Right renal cortex interstitium (tissue), 3 donors: ENCODE measurements around the gene SLC22A17. TPM values are rescaled to one million over a fixed set of nuclear protein-coding genes. Genes with fewer than 3 reads are reported as not detected.
A peak's percentile ranks its signal among the peaks of the same experiment; 100 is the strongest.
"Not testable (repeated sequence)": the region's sequence is repeated elsewhere in the genome, so short reads cannot be mapped to it uniquely, and the experiment has no call there.

Experiments
- DNase-seq, 3 donors: peaks; one replicate each; pipeline ENCODE4 v3.0.0-alpha.2; 2013; ENCODE audit warnings: low read depth in 3 of 3, low spot score in 2 of 3
- polyA plus RNA-seq, 3 donors: library from polyadenylated mRNA; unstranded; fragments of 120-200 nt; gene quantifications; one replicate each; pipeline ENCODE4 v1.2.1, GENCODE V29; 2013; ENCODE audit not compliant: insufficient read length in 3 of 3

SLC22A17 gene
- polyA plus RNA-seq: 10 to 100 TPM; 50.0 to 51.5 (median 50.4) TPM

- peak; percentile 77 to 86 (median 83) for DNase-seq
These were observed at the start of gene SLC22A17 for GRCh38 chr14:23352506-23353432. TSS of gene SLC22A17 (minus strand) at chr14:23352887.

- DNase-seq: no peak
These were observed 48.6 kb upstream of the SLC22A17 start for GRCh38 chr14:23401291-23401690.

- not testable (repeated sequence) for DNase-seq
These were observed 47.9 kb upstream of the SLC22A17 start for GRCh38 chr14:23400496-23401149.

GRCh38 chr14:23399591-23399990 is 46.9 kb upstream of the SLC22A17 start:
- peak in 1 of 3 donors; percentile 4 for DNase-seq

- no peak for DNase-seq
These were observed 46.4 kb upstream of the SLC22A17 start for GRCh38 chr14:23399136-23399535.

GRCh38 chr14:23398348-23398747 is 45.7 kb upstream of the SLC22A17 start:
- DNase-seq: no peak

GRCh38 chr14:23396781-23397407 is 44.2 kb upstream of the SLC22A17 start:
- no peak for DNase-seq

- DNase-seq: no peak
These were observed 43.4 kb upstream of the SLC22A17 start for GRCh38 chr14:23396126-23396525.

GRCh38 chr14:23392613-23393012 is 39.9 kb upstream of the SLC22A17 start:
- DNase-seq: no peak

GRCh38 chr14:23389871-23390270 is 37.2 kb upstream of the SLC22A17 start:
- DNase-seq: not testable (repeated sequence)

GRCh38 chr14:23389396-23389795 is 36.7 kb upstream of the SLC22A17 start:
- DNase-seq: no peak

- DNase-seq: no peak
These were observed 36.3 kb upstream of the SLC22A17 start for GRCh38 chr14:23388996-23389395.

GRCh38 chr14:23387916-23388882 is 35.5 kb upstream of the SLC22A17 start:
- DNase-seq: no peak

GRCh38 chr14:23386999-23387398 is 34.3 kb upstream of the SLC22A17 start:
- DNase-seq: no peak

GRCh38 chr14:23386266-23386657 is 33.6 kb upstream of the SLC22A17 start:
- not testable (repeated sequence) for DNase-seq

- no peak for DNase-seq
These were observed 33.1 kb upstream of the SLC22A17 start for GRCh38 chr14:23385642-23386265.

GRCh38 chr14:23385244-23385641 is 32.6 kb upstream of the SLC22A17 start:
- DNase-seq: no peak

- DNase-seq: no peak
These were observed 31.8 kb upstream of the SLC22A17 start for GRCh38 chr14:23384364-23385080.
